OCI-LY7 (cell line): ENCODE measurements around the gene RAB3GAP2.

Experiments
- CTCF ChIP-seq: fragments of 200-600 bp; sonication (generic); conservative IDR thresholded peaks from 2 replicates; pipeline ENCODE4 v1.5.1; 2014; ENCODE audit warnings: mild to moderate bottlenecking, antibody characterized with exemption, low read length, moderate library complexity, mixed read lengths
- EZH2phosphoT487 ChIP-seq: fragments of 200-600 bp; sonication (generic); IDR thresholded peaks from 2 replicates; pipeline ENCODE4 v1.6.1; 2018; ENCODE audit warnings: low read depth, borderline replicate concordance, mild to moderate bottlenecking, mixed run types, antibody characterized with exemption, low read length, moderate library complexity, mixed read lengths

DNA sequence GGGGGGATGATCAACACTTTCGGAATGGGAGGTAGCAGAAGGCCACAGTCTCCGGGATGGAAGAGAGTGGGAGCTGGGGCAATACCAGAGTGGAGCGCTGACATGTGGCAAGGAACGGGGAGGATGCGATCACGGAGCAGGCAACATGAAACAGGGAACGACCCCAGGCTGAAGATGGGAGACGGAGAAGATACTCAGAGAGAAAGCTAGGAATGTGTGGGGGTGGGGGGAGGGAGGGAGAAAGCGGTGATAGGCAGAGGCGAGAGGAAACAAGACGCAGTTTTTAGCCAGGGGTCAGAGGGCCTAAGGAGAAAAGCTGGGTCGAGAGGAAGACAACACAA lies 577 bp downstream of the RAB3GAP2 start:
- no peak for TF ChIP-seq CTCF
- TF ChIP-seq EZH2phosphoT487: no peak
